IMR-90 (cell line): ENCODE measurements around the gene DDHD1. TPM values are rescaled to one million over a fixed set of nuclear protein-coding genes. Genes with fewer than 3 reads are reported as not detected.

Experiments used
- ATAC-seq: fragments of 200-7000 bp; cut with Tn5 transposase; 2 replicates; pipeline ENCODE4 v1.9.1; 2020; ENCODE audit warnings: low read depth, mild to moderate bottlenecking, moderate library complexity
- BruUV-seq: library from RNA; stranded (reverse); fragments of 400-500 nt; replicated peaks from 2 replicates; lab custom pipeline; 2021; lab: Mats Ljungman, UMichigan
- CTCF ChIA-PET: fragments of 300-600 bp; formaldehyde crosslinking; extraction: SDS; loops from one replicate; lab custom pipeline; 2021; ENCODE audit warnings: antibody characterized with exemption; lab: Yijun Ruan, JAX
- POLR2A ChIA-PET: fragments of 300-600 bp; sonication (Branson Sonifier 250); formaldehyde crosslinking; loops from one replicate; lab custom pipeline; 2022; ENCODE audit warnings: antibody characterized with exemption; ENCODE audit not compliant: unreplicated experiment; lab: Charles Lee
- DNase-seq: peaks from one replicate; pipeline ENCODE4 v3.0.0; 2013
- H2AFZ ChIP-seq: replicated peaks from 2 replicates; pipeline ENCODE3; 2013; ENCODE audit warnings: low read length, mild to moderate bottlenecking; ENCODE audit not compliant: poor library complexity
- H2AK5ac ChIP-seq: 2 replicates; pipeline ENCODE4 v1.6.1; 2013; ENCODE audit warnings: low read depth, low read length, inconsistent platforms
- H2AK9ac ChIP-seq: replicated peaks from 2 replicates; pipeline ENCODE3; 2013; ENCODE audit warnings: mild to moderate bottlenecking, low read depth, low read length, moderate library complexity; ENCODE audit not compliant: poor library complexity
- H2BK120ac ChIP-seq: 2 replicates; pipeline ENCODE4 v1.6.1; 2013; ENCODE audit warnings: low read depth, low read length, inconsistent platforms
- H2BK15ac ChIP-seq: 3 replicates; pipeline ENCODE4 v1.6.1; 2013; ENCODE audit warnings: low read depth, low read length, inconsistent platforms
- H2BK20ac ChIP-seq: 2 replicates; pipeline ENCODE4 v1.6.1; 2013; ENCODE audit warnings: low read depth, mild to moderate bottlenecking, inconsistent platforms, low read length, moderate library complexity
- H2BK5ac ChIP-seq: 2 replicates; pipeline ENCODE4 v1.6.1; 2013; ENCODE audit warnings: mild to moderate bottlenecking, low read depth, low read length, inconsistent platforms; ENCODE audit not compliant: poor library complexity, severe bottlenecking
- H3K14ac ChIP-seq: replicated peaks from 2 replicates; pipeline ENCODE4 v1.6.1; 2013; ENCODE audit warnings: low read depth, low read length, inconsistent platforms
- H3K18ac ChIP-seq: 2 replicates; pipeline ENCODE4 v1.6.1; 2013; ENCODE audit warnings: low read depth, low read length, control low read depth
- H3K23ac ChIP-seq: 2 replicates; pipeline ENCODE4 v1.6.1; 2013; ENCODE audit warnings: low read depth, low read length, inconsistent platforms
- H3K27ac ChIP-seq: 2 replicates; pipeline ENCODE4 v1.5.1; 2013; ENCODE audit warnings: mild to moderate bottlenecking, control low read depth, low read length; ENCODE audit not compliant: insufficient read depth
- H3K27me3 ChIP-seq: 2 replicates; pipeline ENCODE4 v1.6.1; 2013; ENCODE audit warnings: low read length; ENCODE audit not compliant: control insufficient read depth, insufficient read depth
- H3K36me3 ChIP-seq: 2 replicates; pipeline ENCODE4 v1.6.1; 2013; ENCODE audit warnings: low read length, mixed read lengths; ENCODE audit not compliant: control insufficient read depth, insufficient read depth
- H3K4ac ChIP-seq: 2 replicates; pipeline ENCODE4 v1.6.1; 2013; ENCODE audit warnings: low read depth, low read length, inconsistent platforms
- H3K4me1 ChIP-seq: 2 replicates; pipeline ENCODE4 v1.6.1; 2013; ENCODE audit warnings: low read length, mixed read lengths; ENCODE audit not compliant: control insufficient read depth, insufficient read depth
- H3K4me2 ChIP-seq: 2 replicates; pipeline ENCODE4 v1.6.1; 2013; ENCODE audit warnings: low read depth, mild to moderate bottlenecking, control low read depth, low read length, moderate library complexity
- H3K4me3 ChIP-seq: 2 replicates; pipeline ENCODE4 v1.5.1; 2013; ENCODE audit warnings: low read depth, mild to moderate bottlenecking, control low read depth, low read length, moderate library complexity; ENCODE audit not compliant: insufficient read depth
- H3K56ac ChIP-seq: 2 replicates; pipeline ENCODE4 v1.6.1; 2013; ENCODE audit warnings: low read length, inconsistent platforms; ENCODE audit not compliant: insufficient read depth; ENCODE audit errors: extremely low read depth
- H3K79me1 ChIP-seq, 2 experiments: 2 replicates each; pipeline ENCODE4 v1.6.1; 2013; ENCODE audit warnings: low read length in 2 of 2, inconsistent platforms in 1 of 2, low read depth in 1 of 2
- H3K9ac ChIP-seq: 2 replicates; pipeline ENCODE4 v1.6.1; 2013; ENCODE audit warnings: low read depth, low read length, control low read depth
- H3K9me1 ChIP-seq: 2 replicates; pipeline ENCODE4 v1.6.1; 2013; ENCODE audit warnings: low read length, inconsistent platforms; ENCODE audit not compliant: insufficient read depth
- H3K9me3 ChIP-seq: 2 replicates; pipeline ENCODE4 v1.6.1; 2013; ENCODE audit warnings: low read length; ENCODE audit not compliant: control insufficient read depth, insufficient read depth
- H4K20me1 ChIP-seq: 2 replicates; pipeline ENCODE4 v1.6.1; 2013; ENCODE audit warnings: low read length, inconsistent platforms; ENCODE audit not compliant: insufficient read depth
- H4K5ac ChIP-seq: 2 replicates; pipeline ENCODE4 v1.6.1; 2013; ENCODE audit warnings: mild to moderate bottlenecking, low read depth, low read length, control low read depth
- H4K8ac ChIP-seq, 2 experiments: 2 replicates each; pipeline ENCODE4 v1.6.1; 2013; ENCODE audit warnings: low read depth in 2 of 2, low read length in 2 of 2, control low read depth in 1 of 2, inconsistent platforms in 1 of 2
- H4K91ac ChIP-seq: 2 replicates; pipeline ENCODE4 v1.6.1; 2013; ENCODE audit warnings: low read depth, low read length, inconsistent platforms; ENCODE audit not compliant: insufficient read depth
- CHD1 ChIP-seq: IDR thresholded peaks from 2 replicates; pipeline ENCODE4 v1.6.1; 2012; ENCODE audit warnings: low read depth, low read length, improper control_type of control experiment
- ELK1 ChIP-seq: fragments of 150-350 bp; IDR thresholded peaks from 2 replicates; pipeline ENCODE4 v1.6.1; 2016; ENCODE audit warnings: low read depth, mild to moderate bottlenecking, low read length, moderate library complexity, borderline replicate concordance
- MAFK ChIP-seq: IDR thresholded peaks from 2 replicates; pipeline ENCODE4 v1.6.1; 2012; ENCODE audit warnings: low read depth, low read length, improper control_type of control experiment
- MAZ ChIP-seq: IDR thresholded peaks from 2 replicates; pipeline ENCODE4 v1.6.1; 2012; ENCODE audit warnings: low read depth, mild to moderate bottlenecking, low read length, improper control_type of control experiment, moderate library complexity, borderline replicate concordance
- MXI1 ChIP-seq: IDR thresholded peaks from 2 replicates; pipeline ENCODE4 v1.6.1; 2012; ENCODE audit warnings: low read depth, mild to moderate bottlenecking, low read length, moderate library complexity, borderline replicate concordance
- NFE2L2 ChIP-seq: fragments of 150-350 bp; IDR thresholded peaks from 2 replicates; pipeline ENCODE4 v1.6.1; 2016; ENCODE audit warnings: low read depth, mild to moderate bottlenecking, low read length
- POLR2A ChIP-seq: IDR thresholded peaks from 2 replicates; pipeline ENCODE4 v1.6.1; 2012; ENCODE audit warnings: mild to moderate bottlenecking, low read depth, low read length
- RFX5 ChIP-seq: IDR thresholded peaks from 2 replicates; pipeline ENCODE4 v1.8.0; 2012; ENCODE audit warnings: low read depth, mild to moderate bottlenecking, low read length, moderate library complexity
- WGBS, 2 experiments: methylation state at CpG; one replicate each; pipeline versions ENCODE4 v1.1.5 to v1.1.7; 2013; ENCODE audit warnings: missing lambda C conversion rate in 2 of 2; ENCODE audit not compliant: insufficient read length in 1 of 2; ENCODE audit errors: extremely low coverage in 2 of 2; 5-methylcytosine and 5-hydroxymethylcytosine counted together
- dilution Hi-C: fragments of 300-500 bp; cut with HindIII; formaldehyde crosslinking; loops from one replicate; pipeline ENCODE4 v1.14.3; 2018; ENCODE audit warnings: low sequenced_read_pairs; ENCODE audit not compliant: unreplicated experiment
- in situ Hi-C: fragments of 300-500 bp; cut with MboI; formaldehyde crosslinking; loops from 3 replicates; pipeline ENCODE4 v1.14.3; 2019; ENCODE audit warnings: low sequenced_read_pairs, inconsistent platforms, mixed read lengths
- intact Hi-C: fragments of 100-400 bp; cut with micrococcal nuclease; formaldehyde crosslinking; loops from 2 replicates; pipeline ENCODE4 v1.10.0; 2022
- polyA plus RNA-seq, 3 experiments: library from polyadenylated mRNA; depleted of rRNA; stranded (reverse); fragments of >200 nt; gene quantifications; 2 replicates each; pipeline ENCODE4 v1.2.3, GENCODE V29; 2012; ENCODE audit warnings: low replicate concordance in 1 of 3
- total RNA-seq: library from RNA; depleted of rRNA; stranded (reverse); fragments of >200 nt; gene quantifications from 2 replicates; pipeline ENCODE4 v1.2.3, GENCODE V29; 2012

The DDHD1 gene
- total and polyA plus RNA-seq, 2 of the 4 experiments (the other 2 are of a cell fraction), result 4.5 to 9.0 TPM

DNA sequence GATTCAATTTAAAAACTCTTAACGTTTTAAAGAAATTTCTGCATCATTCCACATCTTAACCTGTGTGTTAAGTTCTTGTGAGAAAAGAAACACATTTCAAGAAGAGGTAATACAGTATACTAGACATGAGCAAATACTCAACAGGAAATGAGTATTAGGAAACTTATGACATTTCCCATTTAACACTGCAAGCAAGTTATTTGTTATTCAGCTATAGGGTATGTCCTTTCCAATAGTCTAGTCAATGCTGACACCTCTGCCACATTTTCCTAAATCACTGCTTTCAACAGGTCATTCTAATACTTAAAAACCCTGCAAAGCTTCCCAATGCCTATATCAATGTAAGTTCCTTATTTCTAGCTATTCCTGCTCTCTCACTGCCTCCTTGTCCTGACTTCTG lies 93.1 kb downstream of the DDHD1 start:
- Histone ChIP-seq H3K79me1 (no peaks in the 10 kb centered on the region; a peak in 1 of 4 replicates), H2BK5ac (no peak overlapping the region), H3K4ac (no peak overlapping the region), H4K8ac (no peak overlapping the region), H3K27ac (no peak overlapping the region), H3K9me3 (no peaks in the 10 kb centered on the region), H3K56ac (no peak overlapping the region), H2BK20ac (no peak overlapping the region), H3K9me1 (no peaks in the 10 kb centered on the region; the same call in 1 of the 2 replicates), H2AFZ (no peak overlapping the region), H3K4me2 (no peak overlapping the region), H3K18ac (no peak overlapping the region), H3K27me3 (no peaks in the 10 kb centered on the region), H3K4me1 (no peaks in the 10 kb centered on the region), H3K36me3 (peaks cover 2% of the 10 kb centered on the region; the same call in 1 of the 2 replicates), H3K23ac (no peak overlapping the region), H2AK5ac (no peak overlapping the region), H3K4me3 (no peak overlapping the region), H3K14ac (no peak overlapping the region), H4K91ac (no peak overlapping the region), H4K20me1 (no peaks in the 10 kb centered on the region), H4K5ac (no peak overlapping the region), H2AK9ac (no peak overlapping the region), H2BK15ac (no peak overlapping the region), H3K9ac (no peak overlapping the region), H2BK120ac (no peak overlapping the region)
- WGBS, 2 experiments, result no CpG with 5 or more reads among the region's 1 CpG
- DNase-seq (peak; percentile 15), ATAC-seq (no peak)
- ChIA-PET POLR2A (no interaction called here), CTCF (no interaction called here)
- intact Hi-C loops (loop anchor here (5.0 kb wide), 2 partner anchors 237 to 1287 kb away; no protein-coding TSS in a partner anchor), dilution Hi-C loops (no loop called here), in situ Hi-C loops (no loop called here)
- BruUV-seq, result no TSS peak
- TF ChIP-seq MAFK (no peak), MXI1 (no peak), CHD1 (no peak), RFX5 (no peak), NFE2L2 (no peak), POLR2A (no peak), MAZ (no peak), ELK1 (no peak)
